ENCODE measurements around the gene CACTIN. TPM values are rescaled to one million over a fixed set of nuclear protein-coding genes. Genes with fewer than 3 reads are reported as not detected.

CACTIN gene
- polyA plus RNA-seq (2013, experiment 1 of 2): 16.6 TPM
- polyA plus RNA-seq (2013, experiment 2 of 2): 16.4 TPM

DNA sequence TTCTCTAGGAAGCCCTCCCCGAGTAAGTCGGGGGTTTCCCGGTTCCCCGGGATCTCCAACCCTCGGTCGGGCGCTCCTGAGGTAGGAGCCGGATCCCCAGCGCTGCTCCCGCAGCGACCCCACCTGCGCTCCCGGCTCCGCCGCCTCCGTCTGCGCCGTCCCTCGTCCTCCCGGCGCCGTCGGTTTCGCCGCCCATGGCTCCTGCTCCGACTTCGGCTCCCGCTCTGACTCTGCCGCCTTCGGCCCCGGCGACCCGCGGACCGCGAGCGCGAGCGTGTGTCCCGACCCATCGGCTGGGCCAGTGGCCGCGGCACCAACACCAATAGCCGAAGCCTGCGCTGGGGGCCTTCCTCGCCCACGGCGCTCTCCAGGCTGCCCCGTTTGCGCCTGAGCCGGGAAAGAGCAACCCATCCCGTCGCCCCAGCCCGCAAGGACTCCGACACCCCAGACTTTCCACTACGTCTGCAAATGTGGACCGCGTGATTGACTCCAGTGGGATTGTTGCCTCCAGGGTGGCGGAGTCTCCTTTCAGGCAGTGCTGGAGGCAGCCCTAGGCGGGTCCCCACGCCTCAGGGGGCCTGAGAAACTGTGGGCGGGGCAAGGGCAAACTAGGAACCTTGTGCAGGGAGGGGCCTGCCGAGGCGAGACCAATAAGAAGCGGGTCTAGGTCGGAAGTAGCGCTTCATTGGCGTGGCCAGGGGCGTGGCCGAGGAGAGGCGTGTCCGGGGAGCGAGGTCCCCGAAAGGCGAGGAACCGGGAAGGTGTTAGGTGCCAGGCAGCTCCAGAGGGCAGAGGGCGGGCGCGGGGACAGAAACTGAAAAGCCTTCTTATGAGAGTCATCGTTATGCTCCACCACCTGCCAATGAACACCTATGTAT, at the start of gene CACTIN:
Gene CACTIN (minus strand): TSS at position 318 of the 878 bp plus-strand sequence. CDS start 28 bp downstream, at position 290.
- under 1% methylated on average over 64 of the region's 80 CpGs for WGBS

DNA sequence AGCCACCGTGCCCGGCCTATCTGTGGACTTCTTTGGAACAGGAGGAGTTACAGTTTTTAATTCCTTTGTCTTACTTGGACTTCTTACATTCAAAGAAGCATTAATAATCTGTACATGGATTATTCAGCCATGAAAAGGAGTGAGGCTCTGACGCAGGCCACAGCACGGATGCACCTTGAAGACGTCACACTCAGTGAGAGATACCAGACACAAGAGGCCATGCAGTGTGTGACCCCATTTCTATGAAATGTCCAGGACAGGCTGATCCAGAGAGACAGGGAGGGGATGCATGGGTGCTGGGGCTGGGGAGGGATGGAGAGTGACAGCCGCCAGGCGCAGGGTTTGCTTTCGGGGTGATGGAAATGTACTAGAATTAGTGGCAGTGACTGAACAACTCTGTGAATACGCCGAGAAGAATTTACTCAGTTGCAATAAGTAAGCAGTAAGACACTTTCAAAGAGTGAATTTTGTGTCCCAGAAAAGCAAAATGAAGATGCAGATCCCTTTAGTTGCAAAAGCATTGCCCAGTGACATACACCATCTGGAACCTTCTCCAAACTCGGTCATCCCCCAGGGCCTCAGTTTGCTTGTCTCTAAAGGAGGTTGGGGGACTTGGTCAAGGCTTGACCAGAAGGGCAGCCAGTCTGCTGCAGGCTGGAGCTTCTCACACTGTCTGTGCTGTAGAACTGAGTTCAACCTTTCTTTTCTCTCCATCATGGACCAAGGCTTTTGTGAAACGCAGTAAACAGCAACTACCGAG, 48.4 kb upstream of the CACTIN start:
- Histone ChIP-seq H2BK12ac (ENCODE audit: low read length in 2 of 2) (no peak overlapping the region), H2BK5ac (ENCODE audit: low read depth, low read length, poor library complexity, severe bottlenecking) (no peak overlapping the region), H2AK5ac (ENCODE audit: low read length, severe bottlenecking) (peak overlapping the region; percentile 35), H2BK15ac (ENCODE audit: low read depth, poor library complexity, severe bottlenecking) (no peak overlapping the region), H3K27ac (ENCODE audit: low read length, poor library complexity, severe bottlenecking) (no peak overlapping the region), H3K4me3 (ENCODE audit: insufficient read depth in 1 of 2, low read depth in 1 of 2, low read length in 2 of 2) (no peak overlapping the region), H3K9ac (ENCODE audit: low read length) (no peak overlapping the region), H2BK120ac (ENCODE audit: low read depth, low read length) (no peak overlapping the region), H3K18ac (ENCODE audit: low read depth in 1 of 2, low read length in 2 of 2) (no peak overlapping the region), H3K9me3 (ENCODE audit: control insufficient read depth, low read length) (no peaks in the 10 kb centered on the region), H3K4me2 (ENCODE audit: low read length, poor library complexity, severe bottlenecking) (no peak overlapping the region), H2AFZ (ENCODE audit: low read depth, low read length) (no peak overlapping the region), H3K36me3 (ENCODE audit: control insufficient read depth in 1 of 2, insufficient read depth in 2 of 2, low read depth in 1 of 2, low read length in 2 of 2) (peaks cover 2 to 49% of the 10 kb centered on the region in 2 experiments), H3K79me1 (replicated peaks; ENCODE audit: low read length, poor library complexity, severe bottlenecking) (peaks cover 24% of the 10 kb centered on the region), H4K8ac (ENCODE audit: low read length) (no peak overlapping the region), H3K23ac (ENCODE audit: low read length in 2 of 2) (no peak overlapping the region), H3K27me3 (ENCODE audit: control insufficient read depth in 1 of 2, insufficient read depth in 1 of 2, low read length in 2 of 2) (no peaks in the 10 kb centered on the region), H4K91ac (ENCODE audit: low read length) (no peak overlapping the region), H3K14ac (ENCODE audit: low read length in 2 of 2) (no peak overlapping the region), H3K4me1 (ENCODE audit: control insufficient read depth, insufficient read depth, low read depth, low read length) (peaks cover 61% of the 10 kb centered on the region), H3K4ac (ENCODE audit: low read depth in 1 of 2, low read length in 2 of 2) (no peak overlapping the region)
- WGBS: 87% methylated on average over 11 of the region's 13 CpGs
- no peak for DNase-seq

More for the DNA sequence above, at the start of gene CACTIN:
- H3K14ac ChIP-seq (ENCODE audit: low read length in 2 of 2): no peak within 1 kb of the TSS
- peaks cover 19% of the 10 kb centered on the region for H3K4me1 ChIP-seq (ENCODE audit: control insufficient read depth, insufficient read depth, low read depth, low read length)
- H4K8ac ChIP-seq (ENCODE audit: low read length): peak within 1 kb of the TSS; percentile 86
- peak within 1 kb of the TSS; percentile 66 for H2BK120ac ChIP-seq (ENCODE audit: low read depth, low read length)
- H3K4ac ChIP-seq (ENCODE audit: low read depth in 1 of 2, low read length in 2 of 2): peak within 1 kb of the TSS; percentile 9 to 96
- H2BK15ac ChIP-seq (ENCODE audit: low read depth, poor library complexity, severe bottlenecking): peak within 1 kb of the TSS; percentile 98
- H2AK5ac ChIP-seq (ENCODE audit: low read length, severe bottlenecking): peak within 1 kb of the TSS; percentile 89
- peak within 1 kb of the TSS; percentile 11 for H2BK5ac ChIP-seq (ENCODE audit: low read depth, low read length, poor library complexity, severe bottlenecking)
- no peaks in the 10 kb centered on the region for H3K27me3 ChIP-seq (ENCODE audit: control insufficient read depth in 1 of 2, insufficient read depth in 1 of 2, low read length in 2 of 2)
- H3K9me3 ChIP-seq (ENCODE audit: control insufficient read depth, low read length): no peaks in the 10 kb centered on the region
- peak within 1 kb of the TSS; percentile 98 to 100 for H3K4me3 ChIP-seq (ENCODE audit: insufficient read depth in 1 of 2, low read depth in 1 of 2, low read length in 2 of 2)
- peak within 1 kb of the TSS in 1 of 2 experiments; percentile 99 for H3K18ac ChIP-seq (ENCODE audit: low read depth in 1 of 2, low read length in 2 of 2)
- H3K27ac ChIP-seq (ENCODE audit: low read length, poor library complexity, severe bottlenecking): peak within 1 kb of the TSS; percentile 96
- H3K23ac ChIP-seq (ENCODE audit: low read length in 2 of 2): peak within 1 kb of the TSS in 1 of 2 experiments; percentile 46
- H3K9ac ChIP-seq (ENCODE audit: low read length): peak within 1 kb of the TSS; percentile 91
- peaks cover 23% of the 10 kb centered on the region for H3K79me1 ChIP-seq (replicated peaks; ENCODE audit: low read length, poor library complexity, severe bottlenecking)
- H4K91ac ChIP-seq (ENCODE audit: low read length): peak within 1 kb of the TSS; percentile 84
- H2AFZ ChIP-seq (ENCODE audit: low read depth, low read length): peak within 1 kb of the TSS; percentile 81
- DNase-seq: peak; percentile 99
- peak within 1 kb of the TSS; percentile 89 for H3K4me2 ChIP-seq (ENCODE audit: low read length, poor library complexity, severe bottlenecking)
- peaks cover 28 to 47% of the 10 kb centered on the region in 2 experiments for H3K36me3 ChIP-seq (ENCODE audit: control insufficient read depth in 1 of 2, insufficient read depth in 2 of 2, low read depth in 1 of 2, low read length in 2 of 2)
- H2BK12ac ChIP-seq (ENCODE audit: low read length in 2 of 2): peak within 1 kb of the TSS in 1 of 2 experiments; percentile 80

DNA sequence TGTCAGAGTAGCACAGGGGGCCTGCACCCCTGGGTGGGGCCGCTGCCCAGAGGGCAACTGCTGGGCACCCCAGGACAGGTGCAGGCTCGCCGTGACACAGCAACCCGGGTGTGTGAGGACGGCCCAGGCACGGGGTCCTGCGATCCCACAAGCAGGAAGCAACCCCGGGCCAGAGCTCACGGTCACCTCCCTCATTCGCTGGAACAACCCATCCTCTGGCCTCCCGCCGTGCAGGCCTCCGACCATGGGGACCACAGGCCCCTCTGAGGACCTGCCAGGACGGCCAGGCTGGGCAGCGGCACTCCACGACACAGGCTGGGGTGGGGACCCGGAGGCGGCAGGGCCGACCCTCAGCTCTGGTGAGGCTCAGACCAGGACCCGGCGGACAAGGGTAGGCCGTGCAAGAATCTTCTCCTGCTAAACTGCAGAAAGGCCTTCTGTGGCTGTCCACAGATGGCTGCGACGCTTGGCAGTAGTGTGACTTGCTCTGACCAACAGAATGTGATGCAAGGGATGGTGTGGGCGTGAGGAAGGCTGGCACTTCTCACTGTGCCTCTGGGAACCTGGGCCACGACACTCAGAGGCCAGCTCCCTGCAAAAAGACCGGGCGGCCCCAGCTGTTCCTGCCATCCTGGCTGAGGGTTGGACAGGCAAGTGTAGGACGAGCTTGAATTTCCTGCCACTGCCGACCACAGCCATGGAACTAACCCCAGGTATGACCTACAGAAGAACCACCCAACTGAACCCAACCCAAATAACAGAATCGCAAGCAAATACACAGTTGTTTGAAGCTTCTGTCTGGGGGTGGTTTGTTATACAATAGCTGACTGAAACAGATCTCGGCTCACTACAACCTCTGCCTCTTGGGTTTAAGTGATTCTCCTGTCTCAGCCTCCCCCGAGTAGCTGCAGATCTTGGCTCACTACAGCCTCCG, 47.2 kb upstream of the CACTIN start:
- H3K4me2 ChIP-seq (ENCODE audit: low read length, poor library complexity, severe bottlenecking): no peak overlapping the region
- H4K91ac ChIP-seq (ENCODE audit: low read length): peak overlapping the region; percentile 41
- H3K27me3 ChIP-seq (ENCODE audit: control insufficient read depth in 1 of 2, insufficient read depth in 1 of 2, low read length in 2 of 2): no peaks in the 10 kb centered on the region
- DNase-seq: no peak
- no peak overlapping the region for H3K23ac ChIP-seq (ENCODE audit: low read length in 2 of 2)
- H3K9me3 ChIP-seq (ENCODE audit: control insufficient read depth, low read length): no peaks in the 10 kb centered on the region
- no peak overlapping the region for H2BK15ac ChIP-seq (ENCODE audit: low read depth, poor library complexity, severe bottlenecking)
- no peak overlapping the region for H3K27ac ChIP-seq (ENCODE audit: low read length, poor library complexity, severe bottlenecking)
- H4K8ac ChIP-seq (ENCODE audit: low read length): no peak overlapping the region
- peaks cover 67% of the 10 kb centered on the region for H3K4me1 ChIP-seq (ENCODE audit: control insufficient read depth, insufficient read depth, low read depth, low read length)
- H3K18ac ChIP-seq (ENCODE audit: low read depth in 1 of 2, low read length in 2 of 2): no peak overlapping the region
- no peak overlapping the region for H2AK5ac ChIP-seq (ENCODE audit: low read length, severe bottlenecking)
- 94% methylated on average over 32 of the region's 34 CpGs for WGBS
- peaks cover 0 to 44% of the 10 kb centered on the region in 2 experiments for H3K36me3 ChIP-seq (ENCODE audit: control insufficient read depth in 1 of 2, insufficient read depth in 2 of 2, low read depth in 1 of 2, low read length in 2 of 2)
- H3K14ac ChIP-seq (ENCODE audit: low read length in 2 of 2): peak overlapping the region in 1 of 2 experiments; percentile 18
- H3K79me1 ChIP-seq (replicated peaks; ENCODE audit: low read length, poor library complexity, severe bottlenecking): peaks cover 15% of the 10 kb centered on the region
- no peak overlapping the region for H2AFZ ChIP-seq (ENCODE audit: low read depth, low read length)
- no peak overlapping the region for H3K4me3 ChIP-seq (ENCODE audit: insufficient read depth in 1 of 2, low read depth in 1 of 2, low read length in 2 of 2)
- H3K9ac ChIP-seq (ENCODE audit: low read length): no peak overlapping the region
- H2BK120ac ChIP-seq (ENCODE audit: low read depth, low read length): no peak overlapping the region
- no peak overlapping the region for H3K4ac ChIP-seq (ENCODE audit: low read depth in 1 of 2, low read length in 2 of 2)
- no peak overlapping the region for H2BK12ac ChIP-seq (ENCODE audit: low read length in 2 of 2)
- no peak overlapping the region for H2BK5ac ChIP-seq (ENCODE audit: low read depth, low read length, poor library complexity, severe bottlenecking)

Data from mesenchymal stem cell (in vitro differentiated cells and primary cell).